PFSK-1 (cell line): ENCODE results near the gene EPAS1.

Source experiments
- FOXP2 ChIP-seq: optimal IDR thresholded peaks from 2 replicates; pipeline ENCODE3; 2011; ENCODE audit warnings: borderline replicate concordance, control low read depth, inconsistent platforms; ENCODE audit not compliant: insufficient read depth; ENCODE audit errors: extremely low read length, extremely low read depth
- POLR2AphosphoS5 ChIP-seq: IDR thresholded peaks from 2 replicates; pipeline ENCODE4 v1.6.1; 2012; ENCODE audit warnings: low read depth, mild to moderate bottlenecking, control low read depth, low read length, moderate library complexity
- REST ChIP-seq, 2 experiments: IDR thresholded peaks; 2 replicates each; pipeline versions ENCODE4 v1.6.1 to v1.8.0; 2011 to 2012; ENCODE audit warnings: low read depth in 2 of 2, low read length in 2 of 2, control low read depth in 1 of 2, inconsistent platforms in 1 of 2, mild to moderate bottlenecking in 1 of 2, moderate library complexity in 1 of 2; ENCODE audit not compliant: insufficient read depth in 1 of 2
- SIN3A ChIP-seq: IDR thresholded peaks from 2 replicates; pipeline ENCODE4 v1.6.1; 2012; ENCODE audit warnings: mild to moderate bottlenecking, low read length, moderate library complexity, borderline replicate concordance; ENCODE audit not compliant: insufficient read depth
- TAF1 ChIP-seq: IDR thresholded peaks from 2 replicates; pipeline ENCODE4 v1.6.1; 2012; ENCODE audit warnings: low read length, control low read depth, borderline replicate concordance; ENCODE audit not compliant: insufficient read depth

EPAS1 gene

DNA sequence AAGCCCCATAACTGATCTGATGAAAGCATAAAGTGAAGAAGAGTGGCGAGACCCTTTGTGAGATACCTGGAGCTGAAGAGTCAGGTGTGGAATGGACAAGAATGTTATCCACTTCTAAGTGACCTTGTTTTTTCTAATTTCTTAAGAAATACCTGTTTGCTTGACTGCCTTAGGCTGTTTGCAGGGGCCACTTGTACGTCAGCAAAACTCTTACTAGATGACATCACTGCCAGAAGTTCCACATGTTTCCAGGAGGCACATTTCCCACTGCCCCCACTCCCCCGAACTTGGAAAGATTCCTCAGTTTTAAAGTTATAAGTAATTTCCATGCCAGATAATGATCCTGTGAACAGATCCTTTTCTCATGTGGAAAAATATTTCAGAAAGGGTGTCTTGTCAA, 8.0 kb downstream of the EPAS1 start:
- TF ChIP-seq TAF1 (no peak), SIN3A (no peak), FOXP2 (no peak), REST (IDR thresholded peaks at IDR 0.05; ENCODE audit: insufficient read depth in 1 of 2, low read depth in 2 of 2, low read length in 2 of 2) (no peak), POLR2AphosphoS5 (no peak)

DNA sequence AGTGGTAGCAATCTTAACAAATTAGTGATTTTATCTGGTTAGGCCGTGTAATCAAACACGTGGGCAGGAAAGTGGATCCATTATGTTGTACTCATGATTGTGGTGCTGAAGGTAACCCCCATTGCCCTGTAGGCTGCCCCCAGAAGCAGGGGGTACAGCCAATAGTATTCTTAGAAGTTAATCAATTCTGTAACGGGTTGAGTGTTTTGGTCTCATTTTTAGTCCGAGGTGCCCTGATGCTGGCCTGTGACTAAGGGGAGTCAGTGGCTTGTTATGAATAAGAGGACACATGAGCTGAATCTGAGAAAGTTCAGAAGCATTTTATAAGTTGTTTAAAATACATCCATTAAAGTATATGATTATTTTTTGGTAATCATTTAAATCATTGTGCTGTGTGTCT, 8.6 kb downstream of the EPAS1 start:
- TF ChIP-seq FOXP2 = no peak
- no peak for TF ChIP-seq TAF1
- TF ChIP-seq SIN3A = no peak
- TF ChIP-seq REST (IDR thresholded peaks at IDR 0.05; ENCODE audit: insufficient read depth in 1 of 2, low read depth in 2 of 2, low read length in 2 of 2) = no peak
- no peak for TF ChIP-seq POLR2AphosphoS5

DNA sequence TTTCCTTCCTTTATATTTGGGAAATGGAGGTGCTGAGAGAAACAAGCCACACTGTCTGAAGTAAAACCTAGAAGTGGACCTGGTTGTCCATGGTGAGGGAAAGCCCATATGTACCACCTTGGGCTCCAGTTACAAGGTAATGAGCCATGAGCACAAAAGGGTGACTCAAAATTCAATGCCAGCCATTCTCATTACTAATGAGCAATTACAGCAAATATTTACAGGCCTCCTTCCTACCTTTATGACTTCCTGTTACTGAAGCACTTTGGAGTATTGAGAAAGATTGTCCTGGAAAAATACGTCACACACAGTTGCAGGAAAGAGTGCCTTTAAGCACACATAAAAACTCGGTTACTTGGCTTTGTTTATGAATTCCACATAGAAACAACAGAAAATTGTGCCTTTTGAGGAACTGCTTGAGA, 9.1 kb downstream of the EPAS1 start:
- TF ChIP-seq TAF1 (no peak), FOXP2 (no peak)

GRCh38 chr2:46306988-46307655, 9.9 kb downstream of the EPAS1 start:
- TF ChIP-seq SIN3A (no peak), FOXP2 (no peak), REST (IDR thresholded peaks at IDR 0.05; ENCODE audit: insufficient read depth in 1 of 2, low read depth in 2 of 2, low read length in 2 of 2) (no peak), TAF1 (no peak), POLR2AphosphoS5 (no peak)

DNA sequence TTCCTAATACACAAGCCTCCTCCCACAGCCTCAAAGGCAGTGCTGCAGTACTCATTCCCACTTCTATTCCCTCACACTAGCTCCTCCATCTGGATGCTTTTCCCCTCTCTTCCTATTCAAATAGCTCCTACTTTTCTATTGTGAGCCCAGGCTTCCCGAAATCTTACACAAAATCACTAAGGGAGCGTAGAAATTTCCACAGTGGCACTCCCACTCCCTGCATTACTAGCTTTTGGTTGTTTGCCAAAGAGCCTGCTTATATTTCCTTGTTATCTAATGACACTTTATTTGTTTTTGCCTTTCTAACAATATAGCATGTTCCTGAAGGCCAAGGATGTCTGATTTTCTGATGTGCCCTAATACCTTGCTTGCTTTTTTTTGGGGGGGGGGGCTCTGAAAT, 10.9 kb downstream of the EPAS1 start:
- TF ChIP-seq FOXP2 (no peak), POLR2AphosphoS5 (no peak), REST (IDR thresholded peaks at IDR 0.05; ENCODE audit: insufficient read depth in 1 of 2, low read depth in 2 of 2, low read length in 2 of 2) (no peak), TAF1 (no peak), SIN3A (no peak)
